GM21529 (cell line): ENCODE results near the gene KATNAL1.
A peak's percentile ranks its signal among the peaks of the same experiment; 100 is the strongest.

Experiments used
- ATAC-seq: cut with Tn5 transposase; IDR thresholded peaks from one replicate; pipeline ENCODE4 v1.9.1; 2021; ENCODE audit not compliant: unreplicated experiment

Gene KATNAL1

GRCh38 chr13:30170569-30170968 lies 136.8 kb downstream of the KATNAL1 start:
- ATAC-seq = no peak

DNA sequence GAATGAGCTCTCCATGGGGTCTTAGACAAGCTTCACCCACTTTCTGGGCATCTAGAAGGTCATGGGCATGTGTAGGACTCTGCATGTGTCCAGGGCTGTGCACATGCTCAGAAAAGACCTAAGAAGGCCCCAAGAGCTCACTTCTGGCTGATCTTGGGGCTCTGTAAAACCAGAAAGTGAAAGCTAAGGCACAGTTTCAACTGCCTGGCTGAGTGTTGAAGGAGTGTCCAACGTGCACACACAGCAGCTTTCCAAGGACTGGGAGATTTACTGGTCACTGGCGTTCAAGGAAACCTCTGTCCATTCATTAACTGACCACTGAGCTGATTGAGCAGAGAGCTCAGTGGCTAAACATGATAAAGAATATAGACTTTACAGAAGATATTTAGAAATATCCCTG lies 137.9 kb downstream of the KATNAL1 start:
- no peak for ATAC-seq

- no peak for ATAC-seq
Observed at GRCh38 chr13:30165796-30166195, 141.6 kb downstream of the KATNAL1 start.

DNA sequence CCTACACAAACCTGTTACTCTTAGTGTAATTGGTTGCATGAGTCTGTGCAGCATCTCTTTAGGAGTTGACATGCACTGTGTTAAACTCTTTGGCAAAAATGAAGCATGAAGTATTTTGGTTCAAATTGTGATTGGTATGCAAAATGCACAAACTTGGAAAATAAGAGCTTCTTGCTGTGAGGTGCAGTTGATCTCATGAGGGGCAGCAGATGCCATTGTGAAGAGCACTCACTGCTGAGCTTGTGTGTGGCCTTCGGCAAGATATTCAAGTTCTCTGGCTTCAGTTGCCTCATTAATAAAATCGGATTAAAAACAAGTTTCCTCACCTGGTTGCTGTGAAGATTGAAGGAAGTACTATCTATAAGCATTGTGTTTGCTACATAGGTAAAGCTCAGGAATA lies 142.3 kb downstream of the KATNAL1 start:
- ATAC-seq = no peak

DNA sequence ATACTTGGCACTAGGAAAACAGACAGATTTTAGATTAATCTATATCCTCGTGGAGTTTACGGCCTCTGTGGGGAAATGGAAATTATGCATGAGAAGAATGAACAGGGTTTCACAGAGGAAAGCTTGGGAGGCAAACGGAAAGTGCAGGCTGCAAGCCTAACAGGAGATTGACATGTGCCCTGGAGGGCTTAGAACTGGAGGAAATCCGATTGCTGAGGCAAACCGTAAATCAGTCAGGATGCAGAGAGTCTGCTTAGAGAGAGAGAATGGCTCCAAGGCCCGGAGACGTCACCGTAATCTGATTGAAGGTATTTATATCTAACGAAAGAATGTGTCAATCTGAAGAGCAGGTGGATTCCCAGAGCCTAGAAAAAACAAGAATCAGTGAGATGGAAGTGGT lies 143.2 kb downstream of the KATNAL1 start:
- no peak for ATAC-seq

GRCh38 chr13:30163441-30163840 lies 143.9 kb downstream of the KATNAL1 start:
- no peak for ATAC-seq

- ATAC-seq = no peak
Observed at GRCh38 chr13:30159446-30159839, 147.9 kb downstream of the KATNAL1 start.

GRCh38 chr13:30158774-30159445 lies 148.4 kb downstream of the KATNAL1 start:
- ATAC-seq = no peak

DNA sequence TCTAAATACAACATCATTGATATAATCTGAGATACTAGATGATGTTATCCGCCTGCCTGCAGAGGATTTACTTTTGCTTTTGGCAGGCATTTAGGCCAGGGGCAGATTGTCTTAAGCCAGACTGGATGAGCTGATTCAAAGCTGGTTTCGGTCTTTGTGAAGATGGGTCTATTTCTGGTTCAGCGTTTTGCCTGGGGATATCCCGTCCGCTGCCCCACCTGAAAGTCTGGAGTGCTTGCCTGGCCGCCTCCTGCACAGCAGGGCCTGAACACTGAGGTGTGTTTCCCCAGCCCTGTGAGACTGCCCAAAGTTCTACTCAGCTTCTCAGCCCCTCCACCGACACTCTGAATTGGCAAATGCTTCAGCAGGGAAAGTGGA lies 149.7 kb downstream of the KATNAL1 start:
- ATAC-seq = peak; percentile 68

DNA sequence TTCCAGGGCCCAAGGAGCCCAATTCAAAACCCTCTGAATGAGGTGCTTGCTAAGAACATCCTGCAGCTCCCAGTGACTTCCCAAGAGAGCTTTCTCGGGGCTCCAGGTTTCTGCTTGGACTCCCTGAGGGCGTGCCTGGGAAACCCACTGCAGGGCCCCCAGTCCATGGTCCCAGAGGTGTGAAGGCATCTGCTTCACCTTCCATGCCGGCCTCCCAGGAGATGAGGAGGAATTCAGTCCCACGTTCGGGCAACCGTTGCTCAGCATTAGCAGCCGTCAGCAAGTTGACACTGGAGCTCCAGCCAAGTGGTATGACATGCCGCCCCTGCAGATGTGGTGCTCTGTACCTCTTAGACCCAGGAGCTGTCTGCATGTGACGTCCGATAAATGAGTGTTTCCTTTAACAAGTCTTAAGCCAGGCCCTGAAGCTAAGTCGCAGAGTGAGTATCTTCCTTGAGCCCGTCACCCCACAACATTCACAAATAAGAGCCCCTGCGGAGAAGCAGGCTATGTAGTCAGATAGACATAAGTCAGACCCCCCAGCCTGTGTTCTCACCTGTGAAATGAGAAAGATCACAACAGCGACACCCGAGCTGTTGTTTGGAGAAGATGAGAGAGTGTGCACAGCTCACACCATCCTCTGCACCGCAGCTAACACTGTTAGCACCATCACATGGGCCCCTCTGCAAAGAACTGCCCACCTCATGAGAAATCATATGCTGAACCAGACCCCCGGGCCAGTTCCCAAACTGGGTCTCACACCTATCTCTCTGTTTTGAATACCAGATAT lies 150.3 kb downstream of the KATNAL1 start:
- ATAC-seq = peak; percentile 16

- no peak for ATAC-seq
Observed at GRCh38 chr13:30156270-30156669, 151.1 kb downstream of the KATNAL1 start.

- no peak for ATAC-seq
Observed at GRCh38 chr13:30154931-30155330, 152.4 kb downstream of the KATNAL1 start.

DNA sequence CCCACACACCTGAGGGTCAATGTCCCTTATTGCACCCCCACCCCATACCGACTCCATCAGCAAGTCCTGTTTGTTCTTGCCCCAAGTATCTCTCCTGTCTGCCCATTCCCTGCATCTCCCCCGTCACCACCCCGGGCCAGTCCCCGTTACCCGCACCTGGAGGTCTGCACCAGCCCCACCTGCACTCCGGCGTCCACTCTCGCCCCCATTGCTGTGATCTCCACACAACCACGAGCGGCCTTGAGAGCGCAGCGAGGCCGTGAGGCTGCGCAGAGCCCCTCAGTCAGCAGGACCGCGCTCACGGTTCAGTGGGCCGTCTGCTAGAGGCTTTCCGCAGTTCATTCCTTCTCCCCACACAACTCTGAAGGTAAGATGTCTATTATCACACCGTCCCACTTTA lies 152.8 kb downstream of the KATNAL1 start:
- ATAC-seq = no peak

DNA sequence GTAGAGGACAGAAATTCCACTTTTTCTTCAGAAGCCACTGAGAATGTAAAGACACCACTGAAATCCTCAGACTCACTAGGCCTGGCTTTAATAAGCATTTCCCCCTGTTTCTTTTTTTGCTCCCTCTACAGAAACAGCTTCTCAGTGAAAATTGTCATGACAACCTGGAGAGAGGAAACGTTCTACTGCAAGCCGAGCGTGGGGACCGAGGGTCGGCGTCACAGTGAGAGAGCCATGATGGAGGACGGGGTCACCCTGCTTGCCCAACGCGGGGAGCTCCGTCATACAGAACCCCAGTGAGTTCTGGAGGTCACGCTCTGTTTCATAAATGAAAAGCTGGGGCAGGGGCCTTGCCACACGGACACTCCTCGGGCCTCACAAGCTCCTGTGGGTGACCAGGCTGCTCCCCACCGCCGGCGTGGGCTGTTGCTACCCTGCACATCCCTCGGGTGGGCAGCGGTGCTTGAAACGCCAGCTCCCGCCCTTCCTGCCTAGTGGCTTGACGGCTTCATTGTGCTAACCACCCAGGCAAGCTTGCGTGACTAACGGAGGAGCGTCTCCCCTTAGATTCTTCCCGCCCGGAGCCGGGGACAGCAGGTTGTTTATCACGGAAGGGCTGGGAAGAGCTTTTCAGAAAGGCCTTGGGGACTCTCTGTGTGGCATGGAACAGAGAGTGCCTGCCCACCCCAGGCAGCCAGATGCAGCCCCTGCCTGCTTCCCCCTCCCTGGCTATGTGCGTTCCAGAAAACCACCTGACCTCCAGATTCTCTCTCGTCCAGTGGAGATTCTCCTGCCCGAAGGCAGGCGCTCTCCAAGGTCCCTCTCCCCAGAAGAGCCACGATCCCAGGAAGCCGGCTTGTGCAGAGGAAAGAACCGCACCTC lies 153.6 kb downstream of the KATNAL1 start:
- ATAC-seq = no peak
